ENCODE data around the gene SAMD3. TPM values are rescaled to one million over a fixed set of nuclear protein-coding genes. Genes with fewer than 3 reads are reported as not detected.

SAMD3 gene
- total and polyA plus RNA-seq, 2 of the 13 experiments (the other 11 are each of a cell fraction or from before 2014, with no cell fraction given), result not detected

GRCh38 chr6:130113201-130113710, 109.5 kb downstream of the SAMD3 start:
- TF ChIP-seq ZNF781 (CRISPR knock-in tag; IDR thresholded peaks at IDR 0.05; ENCODE audit: borderline replicate concordance, not compliant biosample characterization) (no peak), ZNF225 (CRISPR knock-in tag; IDR thresholded peaks at IDR 0.05) (no peak), ZNF709 (CRISPR knock-in tag; IDR thresholded peaks at IDR 0.05) (no peak), ZNF564 (CRISPR knock-in tag; IDR thresholded peaks at IDR 0.05) (no peak), ZSCAN21 (CRISPR knock-in tag; IDR thresholded peaks at IDR 0.05; ENCODE audit: borderline replicate concordance) (no peak), MNT (IDR thresholded peaks at IDR 0.05) (no peak), FOXP4 (CRISPR knock-in tag; IDR thresholded peaks at IDR 0.05) (no peak), NFRKB (IDR thresholded peaks at IDR 0.05) (no peak), ZFYVE20 (CRISPR knock-in tag; IDR thresholded peaks at IDR 0.05; ENCODE audit: borderline replicate concordance, low read depth) (no peak), ZNF780A (CRISPR knock-in tag; IDR thresholded peaks at IDR 0.05) (no peak), MTF2 (CRISPR knock-in tag; IDR thresholded peaks at IDR 0.05; ENCODE audit: borderline replicate concordance) (no peak), ZNF326 (CRISPR knock-in tag; IDR thresholded peaks at IDR 0.05; ENCODE audit: borderline replicate concordance) (no peak), ZUFSP (CRISPR knock-in tag; IDR thresholded peaks at IDR 0.05; ENCODE audit: borderline replicate concordance) (no peak), HCFC1 (IDR thresholded peaks at IDR 0.05; ENCODE audit: low read depth, low read length) (no peak), ASH2L (IDR thresholded peaks at IDR 0.05; ENCODE audit: insufficient read length, low read depth, low read length) (no peak)
- Histone ChIP-seq H3K4me3 (replicated peaks in 1 of 3; ENCODE audit: insufficient read depth in 1 of 3, low read depth in 2 of 3, low read length in 3 of 3) (no peak overlapping the region), H2AFZ (ENCODE audit: low read length) (no peak overlapping the region), H3K36me3 (replicated peaks in 1 of 2; ENCODE audit: control insufficient read depth in 1 of 2, insufficient read depth in 2 of 2, low read length in 2 of 2) (no peaks in the 10 kb centered on the region), H4K20me1 (ENCODE audit: insufficient read depth, low read length) (no peaks in the 10 kb centered on the region), H3K27me3 (ENCODE audit: control insufficient read depth in 1 of 2, insufficient read depth in 2 of 2, low read length in 2 of 2) (no peaks in the 10 kb centered on the region), H3K4me1 (ENCODE audit: insufficient read depth, low read length) (no peaks in the 10 kb centered on the region), H3K9me3 (ENCODE audit: low read length) (no peaks in the 10 kb centered on the region), H3K9ac (ENCODE audit: insufficient read depth, low read depth, low read length) (no peak overlapping the region), H3K79me2 (ENCODE audit: insufficient read depth, low read length) (no peaks in the 10 kb centered on the region), H3K4me2 (ENCODE audit: low read depth, low read length) (no peak overlapping the region), H3K27ac (ENCODE audit: extremely low read length, insufficient read depth, low read length) (no peak overlapping the region)
- POLR2A ChIA-PET, result no interaction called here
- intact Hi-C loops (cut with micrococcal nuclease; ENCODE audit: unreplicated experiment), result no loop called here
- ATAC-seq, result no peak
- in situ Hi-C loops (cut with HindIII; ENCODE audit: extremely low pct_ligation_motif_present, low pct_unique_long_range_greater_than_20kb), result no loop called here
- CTCF ChIA-PET (ENCODE audit: low intra/inter-chr PET ratio, low total read pairs), result no interaction called here
- WGBS (ENCODE audit: low lambda C conversion rate), result 48% methylated on average over 2 of the region's 2 CpGs
- no peak for DNase-seq (ENCODE audit: low spot score)
- no peak for FAIRE-seq
- no TSS peak for BruUV-seq (replicated peaks)
